Right atrium auricular region (tissue), 2 donors: Measurements from ENCODE around the gene TUT1. TPM values are rescaled to one million over a fixed set of nuclear protein-coding genes. Genes with fewer than 3 reads are reported as not detected.
A peak's percentile ranks its signal among the peaks of the same experiment; 100 is the strongest.

Source experiments
- DNase-seq: peaks from one replicate; pipeline ENCODE4 v3.0.0-alpha.2; 2019; ENCODE audit warnings: low spot score
- H3K27ac ChIP-seq, 2 donors: fragments of 200-600 bp; sonication (generic); 1 replicate in 1 of 2; 2 replicates in 1 of 2; pipeline ENCODE4 v1.5.1; 2016 to 2019
- H3K27me3 ChIP-seq, 2 donors: fragments of 200-600 bp; sonication (generic); one replicate each; pipeline versions ENCODE4 v1.5.1 to v1.6.0; 2017 to 2019
- H3K36me3 ChIP-seq: fragments of 200-600 bp; sonication (generic); one replicate; pipeline ENCODE4 v1.5.1; 2016
- H3K4me1 ChIP-seq, 2 donors: fragments of 200-600 bp; sonication (generic); one replicate each; pipeline versions ENCODE4 v1.5.1 to v1.6.0; 2017 to 2019
- H3K4me3 ChIP-seq, 2 donors: fragments of 200-600 bp; sonication (generic); 1 replicate in 1 of 2; 2 replicates in 1 of 2; pipeline ENCODE4 v1.5.1; 2017 to 2019; ENCODE audit warnings: mild to moderate bottlenecking in 1 of 2, moderate library complexity in 1 of 2
- H3K9me3 ChIP-seq, 2 donors: fragments of 200-600 bp; sonication (generic); one replicate each; pipeline ENCODE4 v1.5.1; 2019
- CTCF ChIP-seq, 2 donors: fragments of 200-600 bp; sonication (generic); IDR thresholded peaks; one replicate each; pipeline ENCODE4 v1.5.1; 2019; ENCODE audit warnings: antibody characterized with exemption in 2 of 2
- total RNA-seq, 2 donors: library from RNA; depleted of rRNA; stranded (reverse); fragments of >200 nt; gene quantifications; one replicate each; pipeline ENCODE4 v1.1.0, GENCODE V29; 2016

The TUT1 gene
- total RNA-seq, 2 donors from 2014 or later = 5.4 to 5.7 TPM

- no peak for TF ChIP-seq CTCF (IDR thresholded peaks at IDR 0.05)
- Histone ChIP-seq H3K4me3 (peak overlapping the region; percentile 93 to 97), H3K4me1 (peaks cover 2 to 82% of the 10 kb centered on the region in 2 donors), H3K36me3 (no peaks in the 10 kb centered on the region), H3K27ac (peak overlapping the region; percentile 97 to 100), H3K9me3 (no peaks in the 10 kb centered on the region), H3K27me3 (no peaks in the 10 kb centered on the region)
- no peak for DNase-seq
Observed at GRCh38 chr11:62544581-62545436, 46.5 kb downstream of the TUT1 start.

DNA sequence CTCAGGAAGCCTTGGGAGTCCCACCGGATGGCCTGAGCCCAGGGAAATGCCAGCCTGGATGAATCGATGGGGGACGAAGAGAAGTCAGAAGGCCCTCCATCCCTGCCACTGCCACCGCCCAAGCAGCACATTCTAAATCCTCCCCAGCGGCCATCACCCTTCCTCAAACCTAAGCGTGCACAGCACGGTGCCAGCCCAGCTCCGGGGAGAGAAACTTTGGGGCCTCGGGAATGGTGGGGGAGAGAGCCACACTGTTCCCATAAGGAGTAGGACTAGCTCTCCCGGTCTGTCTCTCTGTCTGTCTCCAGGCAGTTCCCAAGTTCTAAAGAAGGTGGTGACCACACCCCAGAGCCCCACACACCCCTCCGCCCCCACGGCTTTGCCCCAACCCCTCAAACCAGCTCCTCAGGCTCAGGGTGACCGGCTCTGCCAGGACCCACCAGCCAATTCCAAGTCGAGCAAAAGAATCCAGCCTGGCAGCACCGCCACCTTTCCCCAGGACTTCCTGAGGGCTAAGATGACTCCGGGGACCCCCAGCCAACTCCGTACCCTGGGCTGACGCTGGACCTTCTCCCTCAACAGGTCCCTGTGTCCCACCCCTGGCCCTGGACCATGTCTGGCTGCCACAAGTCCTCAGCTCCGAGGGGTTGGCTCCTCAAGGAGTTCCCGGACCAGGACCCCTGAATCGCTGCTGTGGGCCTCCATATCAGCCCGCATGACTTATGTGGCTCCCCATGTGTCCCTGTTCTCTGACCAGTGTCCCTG is 47.5 kb downstream of the TUT1 start:
- Histone ChIP-seq H3K27ac (peak overlapping the region; percentile 97 to 100), H3K4me3 (peak overlapping the region; percentile 93 to 97), H3K4me1 (peaks cover 2 to 82% of the 10 kb centered on the region in 2 donors), H3K9me3 (no peaks in the 10 kb centered on the region), H3K36me3 (no peaks in the 10 kb centered on the region), H3K27me3 (no peaks in the 10 kb centered on the region)
- TF ChIP-seq CTCF (IDR thresholded peaks at IDR 0.05) = no peak
- DNase-seq = no peak

- peak overlapping the region; percentile 97 to 100 for H3K27ac ChIP-seq
- H3K27me3 ChIP-seq = no peaks in the 10 kb centered on the region
- peak; percentile 90 for DNase-seq
- peak overlapping the region; percentile 93 to 97 for H3K4me3 ChIP-seq
- H3K9me3 ChIP-seq = no peaks in the 10 kb centered on the region
- TF ChIP-seq CTCF (IDR thresholded peaks at IDR 0.05) = peak; percentile 99 to 100
- H3K36me3 ChIP-seq = no peaks in the 10 kb centered on the region
- peaks cover 2 to 82% of the 10 kb centered on the region in 2 donors for H3K4me1 ChIP-seq
Observed at GRCh38 chr11:62542750-62543567, 48.4 kb downstream of the TUT1 start.

GRCh38 chr11:62542111-62542745 is 49.1 kb downstream of the TUT1 start:
- DNase-seq = no peak
- H3K4me1 ChIP-seq = peaks cover 2 to 82% of the 10 kb centered on the region in 2 donors
- peak overlapping the region; percentile 93 to 97 for H3K4me3 ChIP-seq
- no peak for TF ChIP-seq CTCF (IDR thresholded peaks at IDR 0.05)
- peak overlapping the region; percentile 97 to 100 for H3K27ac ChIP-seq
- H3K36me3 ChIP-seq = no peaks in the 10 kb centered on the region
- no peaks in the 10 kb centered on the region for H3K9me3 ChIP-seq
- H3K27me3 ChIP-seq = no peaks in the 10 kb centered on the region
